Ascending aorta (tissue), 2 donors: ENCODE measurements around the gene PLCB1. TPM values are rescaled to one million over a fixed set of nuclear protein-coding genes. Genes with fewer than 3 reads are reported as not detected.
"Not testable (repeated sequence)": the region's sequence is repeated elsewhere in the genome, so short reads cannot be mapped to it uniquely, and the experiment has no call there.

Source experiments
- DNase-seq, 2 donors: peaks; one replicate each; pipeline ENCODE4 v3.0.0-alpha.2; 2019; ENCODE audit warnings: low spot score in 2 of 2
- H3K27ac ChIP-seq, 2 donors: fragments of 200-600 bp; sonication (generic); one replicate each; pipeline ENCODE4 v1.5.1; 2016 to 2017; ENCODE audit warnings: mild to moderate bottlenecking in 1 of 2
- H3K27me3 ChIP-seq: fragments of 200-600 bp; sonication (generic); one replicate; pipeline ENCODE4 v1.5.1; 2017
- H3K36me3 ChIP-seq, 2 donors: fragments of 200-600 bp; sonication (generic); one replicate each; pipeline ENCODE4 v1.5.1; 2016
- H3K4me1 ChIP-seq, 2 donors: fragments of 200-600 bp; sonication (generic); one replicate each; pipeline ENCODE4 v1.5.1; 2016 to 2017; ENCODE audit warnings: mild to moderate bottlenecking in 1 of 2
- H3K4me3 ChIP-seq, 2 donors: fragments of 200-600 bp; sonication (generic); one replicate each; pipeline ENCODE4 v1.5.1; 2016 to 2017; ENCODE audit warnings: mild to moderate bottlenecking in 1 of 2
- H3K9me3 ChIP-seq, 2 donors: fragments of 200-600 bp; sonication (generic); one replicate each; pipeline ENCODE4 v1.5.1; 2016
- CTCF ChIP-seq, 3 experiments: fragments of 200-600 bp in 2 of 3; fragments of 450-650 bp in 1 of 3; sonication (generic) in 2 of 3; IDR thresholded peaks; one replicate each; pipeline ENCODE4 v1.5.1; 2016 to 2019; ENCODE audit warnings: antibody characterized with exemption in 3 of 3, mild to moderate bottlenecking in 1 of 3, moderate library complexity in 1 of 3
- intact Hi-C: fragments of 100-400 bp; cut with DNase I; formaldehyde crosslinking; loops from one replicate; pipeline ENCODE4 v1.15.1; 2023
- total RNA-seq: library from RNA; depleted of rRNA; stranded (reverse); fragments of >200 nt; gene quantifications from one replicate; pipeline ENCODE4 v1.1.0, GENCODE V29; 2016

Gene PLCB1
- total RNA-seq, 1 donor from 2014 or later: 22.9 TPM

- Histone ChIP-seq H3K4me3 (no peak overlapping the region), H3K36me3 (no peaks in the 10 kb centered on the region), H3K27ac (no peak overlapping the region), H3K4me1 (no peaks in the 10 kb centered on the region), H3K9me3 (no peaks in the 10 kb centered on the region), H3K27me3 (no peaks in the 10 kb centered on the region)
- DNase-seq: no peak
- TF ChIP-seq CTCF (IDR thresholded peaks at IDR 0.05): no peak
- intact Hi-C loops: no loop called here
Observed at GRCh38 chr20:8583566-8584043, 451.5 kb downstream of the PLCB1 start.

- intact Hi-C loops: no loop called here
- no peak for TF ChIP-seq CTCF (IDR thresholded peaks at IDR 0.05)
- no peaks in the 10 kb centered on the region for H3K27me3 ChIP-seq
Observed at GRCh38 chr20:8587251-8587650, 455.2 kb downstream of the PLCB1 start.

GRCh38 chr20:8587810-8588209 lies 455.7 kb downstream of the PLCB1 start:
- no peak overlapping the region for H3K4me3 ChIP-seq
- H3K4me1 ChIP-seq: no peaks in the 10 kb centered on the region
- H3K27ac ChIP-seq: no peak overlapping the region
- no peak for DNase-seq
- intact Hi-C loops: no loop called here
- TF ChIP-seq CTCF (IDR thresholded peaks at IDR 0.05): no peak
- H3K36me3 ChIP-seq: no peaks in the 10 kb centered on the region
- no peaks in the 10 kb centered on the region for H3K9me3 ChIP-seq
- no peaks in the 10 kb centered on the region for H3K27me3 ChIP-seq

More at GRCh38 chr20:8587251-8587650, 455.2 kb downstream of the PLCB1 start:
- Histone ChIP-seq H3K9me3 (no peaks in the 10 kb centered on the region), H3K36me3 (no peaks in the 10 kb centered on the region), H3K4me3 (no peak overlapping the region), H3K4me1 (no peaks in the 10 kb centered on the region), H3K27ac (no peak overlapping the region)
- DNase-seq: no peak

GRCh38 chr20:8589956-8590355 lies 457.9 kb downstream of the PLCB1 start:
- intact Hi-C loops: no loop called here
- Histone ChIP-seq H3K4me3 (no peak overlapping the region), H3K4me1 (no peaks in the 10 kb centered on the region), H3K27me3 (no peaks in the 10 kb centered on the region), H3K9me3 (no peaks in the 10 kb centered on the region), H3K27ac (no peak overlapping the region), H3K36me3 (no peaks in the 10 kb centered on the region)
- no peak for DNase-seq
- no peak for TF ChIP-seq CTCF (IDR thresholded peaks at IDR 0.05)

- H3K9me3 ChIP-seq, intact Hi-C loops, H3K27ac ChIP-seq, DNase-seq, H3K4me1 ChIP-seq, H3K27me3 ChIP-seq, H3K36me3 ChIP-seq, H3K4me3 ChIP-seq: not testable (repeated sequence)
Observed at GRCh38 chr20:8600910-8601541, 469.0 kb downstream of the PLCB1 start.

- Histone ChIP-seq H3K4me1 (no peaks in the 10 kb centered on the region), H3K27ac (no peak overlapping the region), H3K4me3 (no peak overlapping the region), H3K27me3 (no peaks in the 10 kb centered on the region), H3K9me3 (no peaks in the 10 kb centered on the region), H3K36me3 (no peaks in the 10 kb centered on the region)
- DNase-seq: no peak
- TF ChIP-seq CTCF (IDR thresholded peaks at IDR 0.05): no peak
- intact Hi-C loops: no loop called here
Observed at GRCh38 chr20:8601542-8601912, 469.5 kb downstream of the PLCB1 start.
